Brain microvascular endothelial cell (primary cell): Measurements from ENCODE around the gene E2F8.

Experiments
- DNase-seq: peaks from one replicate; pipeline ENCODE4 v3.0.0-alpha.2; 2020
- H3K27ac ChIP-seq: fragments of 250-450 bp; sonication (Bioruptor Pico); 2 replicates; pipeline ENCODE4 v1.5.1; 2020; ENCODE audit warnings: mild to moderate bottlenecking, moderate library complexity
- H3K27me3 ChIP-seq: fragments of 250-450 bp; sonication (Bioruptor Pico); replicated peaks from 2 replicates; pipeline ENCODE4 v1.5.1; 2020; ENCODE audit warnings: mild to moderate bottlenecking
- H3K36me3 ChIP-seq: fragments of 250-450 bp; sonication (Bioruptor Pico); replicated peaks from 2 replicates; pipeline ENCODE4 v1.5.1; 2020; ENCODE audit warnings: mild to moderate bottlenecking
- H3K4me3 ChIP-seq: 2 replicates; pipeline ENCODE4 v1.5.1; 2011; ENCODE audit warnings: low read depth, mild to moderate bottlenecking, control low read depth, low read length, moderate library complexity
- in situ Hi-C: cut with HindIII; loops from 2 replicates; pipeline ENCODE4 v1.10.0; 2017; ENCODE audit warnings: low sequenced_read_pairs, low pct_ligation_motif_present
- TF ChIP-seq, protein P1 (sequence below): IDR thresholded peaks from 2 replicates; pipeline ENCODE4 v1.5.1; 2011; ENCODE audit warnings: low read depth, mild to moderate bottlenecking, moderate library complexity, low read length, control low read depth, inconsistent platforms; ENCODE audit errors: missing control alignments

E2F8 gene

DNA sequence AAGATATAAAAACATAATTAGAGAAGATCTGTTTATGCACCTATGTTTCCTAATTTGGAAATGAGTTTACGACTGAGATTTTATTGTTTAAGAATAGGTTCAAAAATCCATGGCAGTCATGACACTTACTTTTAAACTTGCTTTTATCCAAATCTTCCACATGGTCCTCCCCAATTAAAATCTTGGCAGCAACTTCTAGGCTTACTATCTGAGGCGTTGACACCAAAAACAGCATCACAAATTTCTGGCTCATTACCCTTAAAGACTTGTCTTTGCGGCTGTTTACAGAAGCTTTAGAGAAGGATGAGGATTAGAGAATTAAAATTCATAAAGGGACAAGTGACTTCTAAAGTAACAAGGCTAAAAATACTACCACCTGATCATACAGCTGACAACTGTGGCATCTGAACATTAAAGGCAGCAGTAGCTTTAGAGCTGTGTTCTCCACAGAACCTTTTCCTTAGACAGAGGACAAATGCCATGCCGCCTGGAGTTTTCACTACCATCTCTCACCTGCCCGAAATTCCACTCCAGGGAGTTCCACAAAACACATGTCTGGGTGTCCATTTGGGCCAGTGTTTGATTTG is 6.4 kb downstream of the E2F8 start:
- Histone ChIP-seq H3K4me3 (no peak overlapping the region), H3K36me3 (no peaks in the 10 kb centered on the region), H3K27me3 (no peaks in the 10 kb centered on the region), H3K27ac (no peak overlapping the region)
- TF ChIP-seq, protein P1, sequence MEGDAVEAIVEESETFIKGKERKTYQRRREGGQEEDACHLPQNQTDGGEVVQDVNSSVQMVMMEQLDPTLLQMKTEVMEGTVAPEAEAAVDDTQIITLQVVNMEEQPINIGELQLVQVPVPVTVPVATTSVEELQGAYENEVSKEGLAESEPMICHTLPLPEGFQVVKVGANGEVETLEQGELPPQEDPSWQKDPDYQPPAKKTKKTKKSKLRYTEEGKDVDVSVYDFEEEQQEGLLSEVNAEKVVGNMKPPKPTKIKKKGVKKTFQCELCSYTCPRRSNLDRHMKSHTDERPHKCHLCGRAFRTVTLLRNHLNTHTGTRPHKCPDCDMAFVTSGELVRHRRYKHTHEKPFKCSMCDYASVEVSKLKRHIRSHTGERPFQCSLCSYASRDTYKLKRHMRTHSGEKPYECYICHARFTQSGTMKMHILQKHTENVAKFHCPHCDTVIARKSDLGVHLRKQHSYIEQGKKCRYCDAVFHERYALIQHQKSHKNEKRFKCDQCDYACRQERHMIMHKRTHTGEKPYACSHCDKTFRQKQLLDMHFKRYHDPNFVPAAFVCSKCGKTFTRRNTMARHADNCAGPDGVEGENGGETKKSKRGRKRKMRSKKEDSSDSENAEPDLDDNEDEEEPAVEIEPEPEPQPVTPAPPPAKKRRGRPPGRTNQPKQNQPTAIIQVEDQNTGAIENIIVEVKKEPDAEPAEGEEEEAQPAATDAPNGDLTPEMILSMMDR: no peak
- in situ Hi-C loops: no loop called here
- no peak for DNase-seq

DNA sequence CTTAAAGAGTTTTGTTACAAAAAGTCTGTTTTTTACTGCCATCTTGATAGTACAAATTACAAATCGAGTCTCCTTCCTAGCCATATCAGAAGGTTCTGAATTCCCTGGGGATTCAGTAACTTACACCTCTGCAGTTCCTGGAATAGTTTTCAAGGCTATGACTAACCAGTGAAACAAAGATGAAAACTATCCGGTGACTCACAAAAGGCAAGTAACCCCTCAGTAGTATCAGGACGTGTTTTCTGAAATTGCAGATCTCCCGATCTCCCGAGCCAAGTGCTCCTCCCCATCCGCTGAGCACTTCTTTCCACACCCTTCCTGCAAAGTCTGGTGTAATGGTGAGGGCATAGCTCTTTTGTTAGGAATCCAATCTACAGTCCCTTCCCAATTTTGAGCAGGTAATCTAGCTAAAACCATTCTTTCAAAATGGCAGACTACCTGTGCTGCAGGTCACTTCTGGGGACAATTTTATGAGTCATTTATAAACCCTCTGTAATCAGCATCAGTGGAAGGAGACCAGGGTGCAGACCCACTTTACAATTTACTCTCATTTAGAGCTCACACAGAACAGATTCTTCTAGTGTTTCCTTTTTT is 7.7 kb downstream of the E2F8 start:
- Histone ChIP-seq H3K27me3 (no peaks in the 10 kb centered on the region), H3K4me3 (no peak overlapping the region), H3K27ac (no peak overlapping the region), H3K36me3 (no peaks in the 10 kb centered on the region)
- TF ChIP-seq, protein P1: no peak
- peak; percentile 60 for DNase-seq
- in situ Hi-C loops: no loop called here

GRCh38 chr11:19229671-19230070 is 11.1 kb downstream of the E2F8 start:
- in situ Hi-C loops: no loop called here
- DNase-seq: no peak
- no peak overlapping the region for H3K27ac ChIP-seq

DNA sequence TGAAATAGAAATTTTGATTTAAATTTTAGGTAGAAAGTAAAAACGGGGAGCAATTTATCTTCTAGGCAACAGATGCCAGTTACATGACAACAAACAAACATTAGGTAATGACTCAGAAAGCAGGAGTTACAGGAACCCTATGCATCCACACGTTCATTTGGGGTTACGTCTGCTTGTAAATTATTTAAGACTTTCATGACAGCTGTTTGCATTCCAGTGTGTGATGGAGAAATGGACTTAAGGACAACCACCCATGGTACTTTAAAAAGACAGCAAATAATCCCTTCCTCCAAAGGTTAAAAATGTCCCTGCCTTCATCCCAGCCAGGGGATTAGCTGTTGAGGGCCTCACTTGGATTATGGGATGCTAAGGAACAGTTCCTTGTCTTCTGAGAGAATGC is 11.8 kb downstream of the E2F8 start:
- TF ChIP-seq, protein P1: no peak
- Histone ChIP-seq H3K4me3 (no peak overlapping the region), H3K27ac (no peak overlapping the region), H3K27me3 (no peaks in the 10 kb centered on the region), H3K36me3 (no peaks in the 10 kb centered on the region)
- in situ Hi-C loops: no loop called here
- no peak for DNase-seq

More at GRCh38 chr11:19229671-19230070, 11.1 kb downstream of the E2F8 start:
- no peaks in the 10 kb centered on the region for H3K27me3 ChIP-seq
- TF ChIP-seq, protein P1: no peak
- H3K36me3 ChIP-seq: no peaks in the 10 kb centered on the region
- H3K4me3 ChIP-seq: no peak overlapping the region

- TF ChIP-seq, protein P1: no peak
- Histone ChIP-seq H3K27ac (no peak overlapping the region), H3K27me3 (no peaks in the 10 kb centered on the region), H3K36me3 (no peaks in the 10 kb centered on the region), H3K4me3 (no peak overlapping the region)
- no peak for DNase-seq
- in situ Hi-C loops: no loop called here
These were observed 14.2 kb downstream of the E2F8 start for GRCh38 chr11:19226378-19227195.
